ENCODE data around the gene TNPO1. TPM values are rescaled to one million over a fixed set of nuclear protein-coding genes. Genes with fewer than 3 reads are reported as not detected.
A peak's percentile ranks its signal among the peaks of the same experiment; 100 is the strongest.

The TNPO1 gene
- total RNA-seq, 1 experiment from 2014 or later, result 185 TPM

- BruUV-seq (replicated peaks), result TSS peak; percentile 97
- Histone ChIP-seq H3K9me2 (ENCODE audit: insufficient read depth) (no peaks in the 10 kb centered on the region), H3K27me3 (ENCODE audit: insufficient read depth, low read depth) (no peaks in the 10 kb centered on the region), H3K4me1 (replicated peaks; ENCODE audit: insufficient read depth) (peaks cover 61% of the 10 kb centered on the region), H3K9me3 (ENCODE audit: insufficient read depth, low read depth) (no peaks in the 10 kb centered on the region; the same call in 1 of the 2 replicates), H3K36me3 (ENCODE audit: low read depth) (no peaks in the 10 kb centered on the region), H3K27ac (peak overlapping the region; percentile 99), H4K20me1 (ENCODE audit: insufficient read depth) (no peaks in the 10 kb centered on the region), H3K4me3 (peak overlapping the region; percentile 74), H3K4me2 (peak overlapping the region; percentile 94), H3F3A (ENCODE audit: insufficient read depth, low read depth) (peaks cover 49% of the 10 kb centered on the region), H3K79me2 (ENCODE audit: low read depth) (peaks cover 46% of the 10 kb centered on the region), H2AFZ (peak overlapping the region; percentile 89)
- ChIA-PET POLR2A (ENCODE audit: unreplicated experiment) (interaction anchor here (0.6 to 0.7 kb wide), 5 partner anchors 44 to 1317 kb away, joined by 3 to 8 read pairs (median 3); no protein-coding TSS in a partner anchor), CTCF (interaction anchor here (0.8 kb wide), 1 partner anchor 35 kb away, joined by 3 read pairs; no protein-coding TSS in a partner anchor)
- intact Hi-C loops (cut with micrococcal nuclease; ENCODE audit: unreplicated experiment), result loop anchor here (10.0 kb wide), 2 partner anchors 500 to 590 kb away; no protein-coding TSS in a partner anchor
- no peak for TF ChIP-seq EZH2 (IDR thresholded peaks at IDR 0.05; ENCODE audit: low read depth)
- TF ChIP-seq, protein P1, sequence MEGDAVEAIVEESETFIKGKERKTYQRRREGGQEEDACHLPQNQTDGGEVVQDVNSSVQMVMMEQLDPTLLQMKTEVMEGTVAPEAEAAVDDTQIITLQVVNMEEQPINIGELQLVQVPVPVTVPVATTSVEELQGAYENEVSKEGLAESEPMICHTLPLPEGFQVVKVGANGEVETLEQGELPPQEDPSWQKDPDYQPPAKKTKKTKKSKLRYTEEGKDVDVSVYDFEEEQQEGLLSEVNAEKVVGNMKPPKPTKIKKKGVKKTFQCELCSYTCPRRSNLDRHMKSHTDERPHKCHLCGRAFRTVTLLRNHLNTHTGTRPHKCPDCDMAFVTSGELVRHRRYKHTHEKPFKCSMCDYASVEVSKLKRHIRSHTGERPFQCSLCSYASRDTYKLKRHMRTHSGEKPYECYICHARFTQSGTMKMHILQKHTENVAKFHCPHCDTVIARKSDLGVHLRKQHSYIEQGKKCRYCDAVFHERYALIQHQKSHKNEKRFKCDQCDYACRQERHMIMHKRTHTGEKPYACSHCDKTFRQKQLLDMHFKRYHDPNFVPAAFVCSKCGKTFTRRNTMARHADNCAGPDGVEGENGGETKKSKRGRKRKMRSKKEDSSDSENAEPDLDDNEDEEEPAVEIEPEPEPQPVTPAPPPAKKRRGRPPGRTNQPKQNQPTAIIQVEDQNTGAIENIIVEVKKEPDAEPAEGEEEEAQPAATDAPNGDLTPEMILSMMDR (conservative IDR thresholded peaks at IDR 0.05), result no peak
- peak in 1 of 2 experiments; percentile 68 for DNase-seq
Observed at GRCh38 chr5:72955143-72955767, 138.8 kb downstream of the TNPO1 start.

DNA sequence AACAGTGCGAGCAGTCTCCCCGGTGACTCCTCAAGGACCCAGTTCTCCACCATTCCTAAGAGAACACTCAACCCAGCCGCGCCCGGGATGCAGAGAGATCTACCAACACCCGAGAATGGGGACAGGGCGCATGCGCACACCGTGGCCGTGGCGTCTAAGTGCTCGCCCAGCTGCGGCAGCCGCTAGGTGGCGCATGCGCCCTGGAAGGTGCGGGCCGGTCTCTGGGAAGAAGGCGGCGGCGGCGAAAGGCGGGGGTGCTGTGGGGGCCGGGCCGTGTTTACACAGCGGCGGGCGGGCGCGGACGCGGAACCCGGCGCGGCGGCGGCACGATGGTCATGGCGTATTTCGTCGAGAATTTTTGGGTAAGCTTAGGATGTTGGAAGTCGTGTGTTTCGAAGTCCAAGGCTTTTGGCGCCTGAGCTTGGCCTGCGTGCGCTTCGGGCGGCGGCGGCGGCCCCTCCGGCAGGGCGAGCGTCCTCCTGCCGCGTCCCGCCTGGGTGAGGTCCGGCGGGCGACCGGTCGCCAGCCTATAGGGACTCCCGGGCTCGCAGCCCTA, 139.4 kb downstream of the TNPO1 start, which contains the start of gene FCHO2:
TSS of gene FCHO2 (plus strand) at position 274 of the 556 bp plus-strand sequence. CDS start at position 330, 56 bp downstream.
- Histone ChIP-seq H3F3A (ENCODE audit: insufficient read depth, low read depth) (peaks cover 47% of the 10 kb centered on the region), H3K79me2 (ENCODE audit: low read depth) (peaks cover 52% of the 10 kb centered on the region), H3K4me2 (peak within 1 kb of the TSS; percentile 94), H3K36me3 (ENCODE audit: low read depth) (0 out of 2 replicates have a peak, but pooled peaks cover 3% of the 10 kb centered on the region), H3K9me2 (ENCODE audit: insufficient read depth) (no peaks in the 10 kb centered on the region), H2AFZ (peak within 1 kb of the TSS; percentile 89), H3K27me3 (ENCODE audit: insufficient read depth, low read depth) (no peaks in the 10 kb centered on the region), H3K27ac (peak within 1 kb of the TSS; percentile 99), H3K4me3 (peak within 1 kb of the TSS; percentile 74), H4K20me1 (ENCODE audit: insufficient read depth) (no peaks in the 10 kb centered on the region), H3K4me1 (replicated peaks; ENCODE audit: insufficient read depth) (peaks cover 58% of the 10 kb centered on the region), H3K9me3 (ENCODE audit: insufficient read depth, low read depth) (no peaks in the 10 kb centered on the region; the same call in 1 of the 2 replicates)
- no peak for TF ChIP-seq EZH2 (IDR thresholded peaks at IDR 0.05; ENCODE audit: low read depth)
- TF ChIP-seq, protein P1 (conservative IDR thresholded peaks at IDR 0.05), result peak; percentile 84
- intact Hi-C loops (cut with micrococcal nuclease; ENCODE audit: unreplicated experiment), result loop anchor here (1.0 to 10.0 kb wide), 3 partner anchors 75 to 589 kb away; no protein-coding TSS in a partner anchor
- BruUV-seq (replicated peaks), result no TSS peak
- CTCF ChIA-PET, result interaction anchor here (0.8 kb wide), 1 partner anchor 35 kb away, joined by 3 read pairs; no protein-coding TSS in a partner anchor
- POLR2A ChIA-PET (ENCODE audit: unreplicated experiment), result interaction anchor here (0.6 kb wide), 2 partner anchors 1033 to 1316 kb away, joined by 3 read pairs; no protein-coding TSS in a partner anchor
- peak; percentile 95 to 97 for DNase-seq

- no TSS peak for BruUV-seq (replicated peaks)
- POLR2A ChIA-PET (ENCODE audit: unreplicated experiment), result no interaction called here
- H3K9me3 ChIP-seq (ENCODE audit: insufficient read depth, low read depth), result no peaks in the 10 kb centered on the region
- H3K4me3 ChIP-seq, result peak overlapping the region; percentile 74
- peak overlapping the region; percentile 94 for H3K4me2 ChIP-seq
- H3K27me3 ChIP-seq (ENCODE audit: insufficient read depth, low read depth), result no peaks in the 10 kb centered on the region
- no peaks in the 10 kb centered on the region for H3K9me2 ChIP-seq (ENCODE audit: insufficient read depth)
- H3K79me2 ChIP-seq (ENCODE audit: low read depth), result peaks cover 59% of the 10 kb centered on the region
- intact Hi-C loops (cut with micrococcal nuclease; ENCODE audit: unreplicated experiment), result loop anchor here (1.0 to 10.0 kb wide), 3 partner anchors 75 to 588 kb away; no protein-coding TSS in a partner anchor
- H3F3A ChIP-seq (ENCODE audit: insufficient read depth, low read depth), result peaks cover 40% of the 10 kb centered on the region
- no peak for TF ChIP-seq EZH2 (IDR thresholded peaks at IDR 0.05; ENCODE audit: low read depth)
- TF ChIP-seq, protein P1 (conservative IDR thresholded peaks at IDR 0.05), result no peak
- peak; percentile 55 to 58 for DNase-seq
- no peaks in the 10 kb centered on the region for H4K20me1 ChIP-seq (ENCODE audit: insufficient read depth)
- H3K27ac ChIP-seq, result peak overlapping the region; percentile 99
- peaks cover 52% of the 10 kb centered on the region for H3K4me1 ChIP-seq (replicated peaks; ENCODE audit: insufficient read depth)
- CTCF ChIA-PET, result no interaction called here
- peak overlapping the region; percentile 82 for H2AFZ ChIP-seq
- 0 out of 2 replicates have a peak, but pooled peaks cover 3% of the 10 kb centered on the region for H3K36me3 ChIP-seq (ENCODE audit: low read depth)
Observed at GRCh38 chr5:72956324-72957140, 140.1 kb downstream of the TNPO1 start.
